HEK293T (cell line): ENCODE measurements around the gene DMAP1.

Experiments used
- CTCF ChIA-PET: fragments of 350-600 bp; formaldehyde crosslinking; extraction: SDS; loops from one replicate; lab custom pipeline; 2021; ENCODE audit warnings: antibody characterized with exemption, inconsistent platforms; lab: Yijun Ruan, JAX
- POLR2A ChIA-PET: fragments of 350-600 bp; formaldehyde crosslinking; extraction: SDS; loops from one replicate; lab custom pipeline; 2020; ENCODE audit warnings: antibody characterized with exemption, inconsistent platforms; lab: Yijun Ruan, JAX
- DNase-seq: peaks from one replicate; pipeline ENCODE4 v3.0.0; 2012; ENCODE audit warnings: mixed read lengths; ENCODE audit errors: extremely low spot score
- ARNT ChIP-seq: fragments of 450-650 bp; IDR thresholded peaks from 2 replicates; pipeline ENCODE4 v1.6.1; 2017; ENCODE audit warnings: mild to moderate bottlenecking
- BHLHE40 ChIP-seq: fragments of 450-650 bp; IDR thresholded peaks from 2 replicates; pipeline ENCODE4 v1.6.1; 2016; ENCODE audit warnings: mild to moderate bottlenecking, moderate library complexity, borderline replicate concordance
- CTBP1 ChIP-seq: fragments of 450-650 bp; IDR thresholded peaks from 2 replicates; pipeline ENCODE4 v1.6.1; 2016; ENCODE audit warnings: borderline replicate concordance
- ELF4 ChIP-seq: fragments of 450-650 bp; IDR thresholded peaks from 2 replicates; pipeline ENCODE4 v1.6.1; 2017; ENCODE audit warnings: antibody characterized with exemption
- FOXA1 ChIP-seq: fragments of 450-650 bp; IDR thresholded peaks from 2 replicates; pipeline ENCODE4 v1.6.1; 2016; ENCODE audit warnings: mild to moderate bottlenecking
- FOXK2 ChIP-seq: fragments of 450-650 bp; IDR thresholded peaks from 2 replicates; pipeline ENCODE4 v1.6.1; 2016; ENCODE audit warnings: mild to moderate bottlenecking
- FOXM1 ChIP-seq: fragments of 450-650 bp; IDR thresholded peaks from 2 replicates; pipeline ENCODE4 v1.6.1; 2017; ENCODE audit warnings: mild to moderate bottlenecking, borderline replicate concordance
- HDGF ChIP-seq: fragments of 450-650 bp; IDR thresholded peaks from 2 replicates; pipeline ENCODE4 v1.6.1; 2017; ENCODE audit warnings: antibody characterized with exemption, borderline replicate concordance
- L3MBTL2 ChIP-seq: fragments of 450-650 bp; conservative IDR thresholded peaks from 2 replicates; pipeline ENCODE4 v1.6.1; 2016; ENCODE audit warnings: mild to moderate bottlenecking
- LEF1 ChIP-seq: fragments of 450-650 bp; IDR thresholded peaks from 2 replicates; pipeline ENCODE4 v1.6.1; 2017; ENCODE audit warnings: mild to moderate bottlenecking, borderline replicate concordance
- NFRKB ChIP-seq: fragments of 450-650 bp; IDR thresholded peaks from 2 replicates; pipeline ENCODE4 v1.6.1; 2016; ENCODE audit warnings: mild to moderate bottlenecking, moderate library complexity
- SP1 ChIP-seq: fragments of 450-650 bp; IDR thresholded peaks from 2 replicates; pipeline ENCODE4 v1.6.1; 2017
- SUZ12 ChIP-seq: fragments of 450-650 bp; IDR thresholded peaks from 2 replicates; pipeline ENCODE4 v1.6.1; 2016; ENCODE audit warnings: mild to moderate bottlenecking
- TARDBP ChIP-seq: fragments of 450-650 bp; IDR thresholded peaks from 2 replicates; pipeline ENCODE4 v1.6.1; 2016
- ZNF384 ChIP-seq: fragments of 450-650 bp; IDR thresholded peaks from 2 replicates; pipeline ENCODE4 v1.6.1; 2016
- TF ChIP-seq, protein P1 (sequence below): fragments of 450-650 bp; IDR thresholded peaks from 2 replicates; pipeline ENCODE4 v1.6.1; 2016

Gene DMAP1

DNA sequence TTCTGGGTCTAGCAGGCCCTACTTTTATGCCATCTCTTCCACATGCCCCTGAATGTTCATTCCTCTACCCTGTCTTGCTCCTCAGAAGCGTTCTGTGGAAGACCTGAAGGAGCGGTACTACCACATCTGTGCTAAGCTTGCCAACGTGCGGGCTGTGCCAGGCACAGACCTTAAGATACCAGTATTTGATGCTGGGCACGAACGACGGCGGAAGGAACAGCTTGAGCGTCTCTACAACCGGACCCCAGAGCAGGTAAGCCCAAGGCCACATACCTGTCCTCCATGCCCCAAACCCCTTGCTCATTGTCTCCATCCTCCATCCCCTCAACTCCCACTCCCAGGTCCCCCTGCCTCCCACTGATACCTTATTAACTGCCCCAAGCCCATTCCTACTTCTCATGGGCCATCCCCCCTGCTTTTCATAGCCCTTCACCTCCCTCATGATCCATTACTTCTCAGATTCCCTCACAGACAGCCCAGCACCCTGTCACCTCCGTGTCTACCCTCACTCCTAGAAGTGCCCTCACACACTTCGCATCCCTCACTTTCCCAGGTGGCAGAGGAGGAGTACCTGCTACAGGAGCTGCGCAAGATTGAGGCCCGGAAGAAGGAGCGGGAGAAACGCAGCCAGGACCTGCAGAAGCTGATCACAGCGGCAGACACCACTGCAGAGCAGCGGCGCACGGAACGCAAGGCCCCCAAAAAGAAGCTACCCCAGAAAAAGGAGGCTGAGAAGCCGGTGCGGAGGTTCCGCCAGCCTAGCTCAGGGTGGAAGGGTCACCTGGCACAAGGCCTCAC, 5.4 kb downstream of the DMAP1 start:
- DNase-seq: no peak
- no peak for TF ChIP-seq SUZ12
- no peak for TF ChIP-seq ELF4
- ChIA-PET POLR2A (interaction anchor here (0.5 kb wide), 1 partner anchor 230 kb away, joined by 3 read pairs; no protein-coding TSS in a partner anchor), CTCF (interaction anchor here (0.6 to 2.2 kb wide), 12 partner anchors 9 to 353 kb away, joined by 3 to 16 read pairs (median 6); no protein-coding TSS in a partner anchor)

DNA sequence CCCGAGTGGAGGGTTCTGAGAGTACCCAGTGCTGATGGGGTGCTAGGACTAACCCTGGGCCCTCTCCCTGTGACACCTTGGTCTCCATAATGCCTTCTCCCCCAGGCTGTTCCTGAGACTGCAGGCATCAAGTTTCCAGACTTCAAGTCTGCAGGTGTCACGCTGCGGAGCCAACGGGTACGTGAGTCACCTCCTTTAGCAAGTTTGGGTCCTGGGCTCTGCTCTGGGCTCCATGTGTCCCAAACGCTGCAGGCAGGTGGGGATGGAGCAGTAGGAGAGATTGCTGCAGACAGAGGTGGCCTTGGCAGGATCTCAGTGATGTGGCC, 6.0 kb downstream of the DMAP1 start:
- ChIA-PET POLR2A (no interaction called here), CTCF (interaction anchor here (0.6 to 2.2 kb wide), 5 partner anchors 13 to 352 kb away, joined by 3 to 16 read pairs (median 3); no protein-coding TSS in a partner anchor)
- TF ChIP-seq BHLHE40: no peak
- TF ChIP-seq, protein P1, sequence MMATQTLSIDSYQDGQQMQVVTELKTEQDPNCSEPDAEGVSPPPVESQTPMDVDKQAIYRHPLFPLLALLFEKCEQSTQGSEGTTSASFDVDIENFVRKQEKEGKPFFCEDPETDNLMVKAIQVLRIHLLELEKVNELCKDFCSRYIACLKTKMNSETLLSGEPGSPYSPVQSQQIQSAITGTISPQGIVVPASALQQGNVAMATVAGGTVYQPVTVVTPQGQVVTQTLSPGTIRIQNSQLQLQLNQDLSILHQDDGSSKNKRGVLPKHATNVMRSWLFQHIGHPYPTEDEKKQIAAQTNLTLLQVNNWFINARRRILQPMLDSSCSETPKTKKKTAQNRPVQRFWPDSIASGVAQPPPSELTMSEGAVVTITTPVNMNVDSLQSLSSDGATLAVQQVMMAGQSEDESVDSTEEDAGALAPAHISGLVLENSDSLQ: no peak
- no peak for TF ChIP-seq FOXK2
- no peak for TF ChIP-seq ELF4
- no peak for TF ChIP-seq SP1
- no peak for DNase-seq

DNA sequence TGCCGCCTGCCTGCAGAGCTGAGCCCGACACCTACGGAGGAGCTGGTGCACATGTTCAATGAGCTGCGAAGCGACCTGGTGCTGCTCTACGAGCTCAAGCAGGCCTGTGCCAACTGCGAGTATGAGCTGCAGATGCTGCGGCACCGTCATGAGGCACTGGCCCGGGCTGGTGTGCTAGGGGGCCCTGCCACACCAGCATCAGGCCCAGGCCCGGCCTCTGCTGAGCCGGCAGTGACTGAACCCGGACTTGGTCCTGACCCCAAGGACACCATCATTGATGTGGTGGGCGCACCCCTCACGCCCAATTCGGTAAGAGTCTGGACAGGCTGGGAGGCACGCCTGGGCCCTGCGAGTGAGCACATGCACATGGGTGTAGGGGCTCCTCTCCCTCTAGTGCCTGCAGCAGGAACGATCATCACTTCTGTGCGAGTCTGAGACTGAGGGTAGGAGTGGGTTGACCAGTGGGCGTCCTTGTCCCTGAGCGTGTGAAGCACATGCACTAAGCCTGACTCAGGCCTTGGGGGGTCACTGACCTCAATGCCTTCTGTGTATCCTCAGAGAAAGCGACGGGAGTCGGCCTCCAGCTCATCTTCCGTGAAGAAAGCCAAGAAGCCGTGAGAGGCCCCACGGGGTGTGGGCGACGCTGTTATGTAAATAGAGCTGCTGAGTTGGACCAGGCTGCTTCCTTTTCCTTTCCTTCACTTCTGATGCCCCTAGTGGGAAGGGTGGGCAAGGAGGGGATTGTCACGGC, 6.9 kb downstream of the DMAP1 start:
- DNase-seq: no peak
- POLR2A ChIA-PET: no interaction called here
- TF ChIP-seq SP1 (no peak), ELF4 (no peak), BHLHE40 (no peak), NFRKB (no peak), ARNT (no peak)
- CTCF ChIA-PET: interaction anchor here (0.6 to 2.2 kb wide), 3 partner anchors 18 to 128 kb away, joined by 3 to 16 read pairs (median 6); no protein-coding TSS in a partner anchor

DNA sequence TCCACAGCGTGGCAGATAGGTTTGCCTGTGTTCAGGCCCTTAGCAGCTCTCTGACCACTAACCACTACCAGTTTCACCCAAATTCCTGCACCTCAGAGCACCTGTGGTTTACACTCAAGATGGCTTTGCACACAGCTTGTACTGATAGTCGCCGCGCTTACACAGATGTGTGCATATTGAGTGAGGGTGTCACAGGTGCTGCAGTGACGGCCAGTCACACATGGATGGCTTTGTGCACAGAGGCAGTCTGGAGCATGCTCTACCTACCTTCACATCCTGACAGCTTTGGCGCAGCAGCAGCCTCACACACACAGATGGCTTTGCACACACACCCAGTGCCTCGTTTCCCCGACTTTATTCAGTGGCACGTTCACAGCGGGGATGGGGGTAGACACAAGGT, 7.5 kb downstream of the DMAP1 start:
- ChIA-PET POLR2A (no interaction called here), CTCF (interaction anchor here (1.8 to 2.2 kb wide), 2 partner anchors 18 to 74 kb away, joined by 6 to 16 read pairs; no protein-coding TSS in a partner anchor)
- TF ChIP-seq HDGF: no peak
- TF ChIP-seq TARDBP: no peak
- TF ChIP-seq BHLHE40: no peak
- no peak for TF ChIP-seq ZNF384
- TF ChIP-seq NFRKB: no peak
- TF ChIP-seq SP1: no peak
- TF ChIP-seq CTBP1: no peak
- TF ChIP-seq FOXM1: no peak
- TF ChIP-seq, protein P1: no peak
- TF ChIP-seq L3MBTL2: no peak
- TF ChIP-seq FOXA1: no peak
- no peak for TF ChIP-seq LEF1

DNA sequence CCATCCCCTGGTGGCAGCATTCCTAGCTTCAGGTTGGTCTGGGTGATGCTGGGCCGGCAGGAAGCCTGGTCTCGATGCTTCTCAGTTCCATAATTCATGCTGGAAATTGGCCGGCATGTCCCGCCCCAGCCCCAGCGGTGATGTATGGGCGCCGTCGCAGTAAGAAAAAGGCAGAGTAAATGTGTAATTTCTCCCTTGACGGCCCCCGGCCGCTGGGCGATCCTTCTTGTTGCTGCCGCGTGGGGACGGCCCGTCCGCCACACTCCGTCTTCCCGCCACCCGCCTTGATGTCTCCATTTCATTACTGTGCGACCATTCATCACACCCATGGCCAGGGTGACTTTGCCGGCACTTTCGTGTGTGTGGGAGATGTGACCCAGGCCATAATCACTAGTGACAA, 8.5 kb downstream of the DMAP1 start:
- TF ChIP-seq ELF4 (no peak), SUZ12 (no peak), ZNF384 (no peak), L3MBTL2 (no peak), FOXM1 (no peak), SP1 (no peak), CTBP1 (no peak), TARDBP (no peak), NFRKB (no peak), LEF1 (no peak)
- TF ChIP-seq, protein P1: no peak
- no peak for DNase-seq
- ChIA-PET CTCF (no interaction called here), POLR2A (no interaction called here)

More for the DNA sequence above, 7.5 kb downstream of the DMAP1 start:
- no peak for DNase-seq

DNA sequence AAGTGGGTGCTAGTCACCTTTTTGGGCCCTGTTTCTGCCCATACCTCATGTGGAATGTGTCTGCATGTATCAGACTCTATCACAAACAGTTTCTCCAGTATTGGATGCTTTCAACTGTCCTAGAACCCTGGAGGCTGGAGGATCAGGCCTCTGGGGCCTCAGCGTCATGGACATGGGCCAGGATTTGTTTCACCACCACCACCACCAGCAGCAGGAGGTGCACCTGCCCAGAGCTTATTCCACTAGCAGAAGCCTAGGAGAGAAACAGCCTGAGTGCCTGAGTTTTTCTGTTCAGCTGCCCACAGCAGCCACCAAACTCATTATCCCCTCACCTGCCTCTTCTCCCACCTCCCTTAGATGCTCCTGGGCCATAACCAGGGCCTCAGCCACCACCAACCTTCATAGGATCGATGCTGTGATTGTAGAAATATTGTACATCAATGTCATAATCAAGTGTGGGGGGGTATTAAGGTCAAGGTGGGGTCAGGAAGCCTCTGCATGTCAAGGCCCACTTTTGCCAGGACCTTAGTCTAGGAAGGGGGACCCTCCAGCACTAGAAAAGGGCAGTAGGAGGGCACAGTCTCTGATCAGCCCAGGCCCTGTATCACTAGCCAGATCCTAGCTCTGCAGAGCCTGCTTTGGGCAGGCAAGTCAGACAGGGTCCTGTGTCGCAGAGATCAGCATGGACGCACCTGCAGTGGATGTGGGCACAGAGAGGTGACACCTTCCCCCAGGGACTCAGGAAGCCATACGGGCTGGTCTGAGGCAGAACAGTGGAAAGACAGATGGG, 9.3 kb downstream of the DMAP1 start:
- CTCF ChIA-PET: interaction anchor here (0.9 to 1.3 kb wide), 2 partner anchors 16 to 52 kb away, joined by 3 read pairs; no protein-coding TSS in a partner anchor
- POLR2A ChIA-PET: no interaction called here
- no peak for TF ChIP-seq BHLHE40
- TF ChIP-seq ZNF384: no peak

More for the DNA sequence above, 9.3 kb downstream of the DMAP1 start:
- DNase-seq: no peak
